NCI-H2029 treated with DMSO at 0.1 percent for 48 hours (cell line): ENCODE measurements around the gene C9orf153.

Experiments
- DNase-seq: peaks from one replicate; lab custom pipeline; 2025; lab: John Stamatoyannopoulos, UW

Gene C9orf153

GRCh38 chr9:86187121-86187520 lies 72.3 kb downstream of the C9orf153 start:
- no peak for DNase-seq

- no peak for DNase-seq
Observed at GRCh38 chr9:86186696-86187095, 72.8 kb downstream of the C9orf153 start.

- DNase-seq, result no peak
Observed at GRCh38 chr9:86185872-86186271, 73.6 kb downstream of the C9orf153 start.

GRCh38 chr9:86184138-86184524 lies 75.3 kb downstream of the C9orf153 start:
- DNase-seq, result no peak

- DNase-seq, result no peak
Observed at GRCh38 chr9:86183229-86184137, 76.0 kb downstream of the C9orf153 start.

GRCh38 chr9:86181379-86182315 lies 77.8 kb downstream of the C9orf153 start:
- DNase-seq, result no peak

GRCh38 chr9:86178503-86178902 lies 81.0 kb downstream of the C9orf153 start:
- no peak for DNase-seq

GRCh38 chr9:86177995-86178394 lies 81.5 kb downstream of the C9orf153 start:
- DNase-seq, result no peak

GRCh38 chr9:86176468-86176867 lies 83.0 kb downstream of the C9orf153 start:
- peak; percentile 83 for DNase-seq

GRCh38 chr9:86175743-86176456 lies 83.6 kb downstream of the C9orf153 start:
- DNase-seq, result peak; percentile 83

GRCh38 chr9:86175223-86175622 lies 84.2 kb downstream of the C9orf153 start:
- peak; percentile 74 for DNase-seq
